ENCODE data around the gene BIN1.

DNA sequence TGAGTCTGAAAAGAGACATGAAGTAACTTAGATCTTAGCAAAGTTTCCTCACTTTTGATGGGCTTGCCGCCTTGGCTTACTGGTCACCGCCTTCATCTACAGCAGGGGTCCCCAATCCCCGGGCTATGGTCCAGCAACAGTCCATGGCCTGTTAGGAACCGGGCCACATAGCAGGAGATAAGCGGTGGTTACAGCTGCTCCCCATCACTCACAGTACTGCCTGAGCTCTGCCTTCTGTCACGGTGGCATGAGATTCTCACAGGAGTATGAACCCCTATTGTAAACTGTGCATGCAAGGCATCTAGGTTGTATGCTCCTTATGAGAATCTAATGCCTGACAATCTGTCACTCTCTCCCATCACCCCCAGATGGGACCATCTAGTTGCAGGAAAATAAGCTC is 72.9 kb downstream of the BIN1 start:
- TF ChIP-seq, protein P1, sequence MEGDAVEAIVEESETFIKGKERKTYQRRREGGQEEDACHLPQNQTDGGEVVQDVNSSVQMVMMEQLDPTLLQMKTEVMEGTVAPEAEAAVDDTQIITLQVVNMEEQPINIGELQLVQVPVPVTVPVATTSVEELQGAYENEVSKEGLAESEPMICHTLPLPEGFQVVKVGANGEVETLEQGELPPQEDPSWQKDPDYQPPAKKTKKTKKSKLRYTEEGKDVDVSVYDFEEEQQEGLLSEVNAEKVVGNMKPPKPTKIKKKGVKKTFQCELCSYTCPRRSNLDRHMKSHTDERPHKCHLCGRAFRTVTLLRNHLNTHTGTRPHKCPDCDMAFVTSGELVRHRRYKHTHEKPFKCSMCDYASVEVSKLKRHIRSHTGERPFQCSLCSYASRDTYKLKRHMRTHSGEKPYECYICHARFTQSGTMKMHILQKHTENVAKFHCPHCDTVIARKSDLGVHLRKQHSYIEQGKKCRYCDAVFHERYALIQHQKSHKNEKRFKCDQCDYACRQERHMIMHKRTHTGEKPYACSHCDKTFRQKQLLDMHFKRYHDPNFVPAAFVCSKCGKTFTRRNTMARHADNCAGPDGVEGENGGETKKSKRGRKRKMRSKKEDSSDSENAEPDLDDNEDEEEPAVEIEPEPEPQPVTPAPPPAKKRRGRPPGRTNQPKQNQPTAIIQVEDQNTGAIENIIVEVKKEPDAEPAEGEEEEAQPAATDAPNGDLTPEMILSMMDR (conservative IDR thresholded peaks at IDR 0.05; ENCODE audit: low read depth, low read length): no peak
- no peak for TF ChIP-seq EZH2 (IDR thresholded peaks at IDR 0.05; ENCODE audit: low read length, unreplicated experiment)
